B cell (primary cell): ENCODE measurements around the gene MLLT10. TPM values are rescaled to one million over a fixed set of nuclear protein-coding genes. Genes with fewer than 3 reads are reported as not detected.
A peak's percentile ranks its signal among the peaks of the same experiment; 100 is the strongest.

Experiments used
- ATAC-seq: fragments of 200-7000 bp; cut with Tn5 transposase; one replicate; pipeline ENCODE4 v1.10.0; 2021; ENCODE audit warnings: low read depth, mild to moderate bottlenecking, moderate number of reproducible peaks, moderate library complexity
- CTCF ChIA-PET: fragments of 350-600 bp; sonication (Branson Sonifier 250); formaldehyde crosslinking; loops from one replicate; lab custom pipeline; 2021; ENCODE audit warnings: antibody characterized with exemption, inconsistent platforms; lab: Charles Lee
- POLR2A ChIA-PET: fragments of 350-600 bp; sonication (Branson Sonifier 250); formaldehyde crosslinking; loops from one replicate; lab custom pipeline; 2021; ENCODE audit warnings: antibody characterized with exemption; lab: Charles Lee
- DNase-seq: peaks from one replicate; pipeline ENCODE4 v3.0.0; 2013
- H2AFZ ChIP-seq: 2 replicates; pipeline ENCODE4 v1.6.1; 2012; ENCODE audit warnings: mild to moderate bottlenecking, low read depth, low read length; ENCODE audit not compliant: insufficient read depth, poor library complexity, severe bottlenecking
- H3K27ac ChIP-seq, 2 donors: 1 replicate in 1 of 2; 2 replicates in 1 of 2; pipeline ENCODE4 v1.5.1; 2012 to 2013; ENCODE audit warnings: low read length in 2 of 2, mild to moderate bottlenecking in 2 of 2, moderate library complexity in 1 of 2
- H3K27me3 ChIP-seq, 4 experiments: fragments of 200-600 bp in 1 of 4; sonication (generic) in 1 of 4; replicated peaks in 1 of 4; 1 replicate in 2 of 4; 2 replicates in 2 of 4; pipeline versions ENCODE4 v1.6.1 to v1.7.0; 2013 to 2016; ENCODE audit warnings: low read length in 3 of 4, mild to moderate bottlenecking in 2 of 4, mixed read lengths in 1 of 4, moderate library complexity in 1 of 4; ENCODE audit not compliant: insufficient read depth in 4 of 4, control insufficient read depth in 3 of 4; ENCODE audit errors: control extremely low read depth in 1 of 4
- H3K36me3 ChIP-seq, 2 experiments: replicated peaks in 1 of 2; 1 replicate in 1 of 2; 2 replicates in 1 of 2; pipeline versions ENCODE4 v1.6.1 to v1.7.1; 2013; ENCODE audit warnings: low read length in 1 of 2; ENCODE audit not compliant: insufficient read depth in 2 of 2, control insufficient read depth in 1 of 2; ENCODE audit errors: control extremely low read depth in 1 of 2, extremely low read depth in 1 of 2
- H3K4me1 ChIP-seq, 2 donors: fragments of 200-600 bp in 1 of 2; sonication (generic) in 1 of 2; 1 replicate in 1 of 2; 2 replicates in 1 of 2; pipeline versions ENCODE4 v1.5.1 to v1.6.1; 2013 to 2017; ENCODE audit warnings: low read length in 2 of 2; ENCODE audit not compliant: control insufficient read depth in 2 of 2, insufficient read depth in 2 of 2
- H3K4me2 ChIP-seq: replicated peaks from 2 replicates; pipeline ENCODE3; 2012; ENCODE audit warnings: mild to moderate bottlenecking, low read depth, low read length; ENCODE audit not compliant: poor library complexity, severe bottlenecking
- H3K4me3 ChIP-seq, 5 experiments: fragments of 200-600 bp in 1 of 5; sonication (generic) in 1 of 5; 1 replicate in 3 of 5; 2 replicates in 2 of 5; pipeline versions ENCODE4 v1.5.1 to v1.7.0; 2011 to 2016; ENCODE audit warnings: low read length in 4 of 5, mild to moderate bottlenecking in 4 of 5, low read depth in 2 of 5, control low read depth in 1 of 5, moderate library complexity in 1 of 5; ENCODE audit not compliant: insufficient read depth in 1 of 5; ENCODE audit errors: control extremely low read depth in 1 of 5, extremely low read depth in 1 of 5
- H3K79me2 ChIP-seq: fragments of 200-600 bp; sonication (generic); one replicate; pipeline ENCODE4 v1.6.0; 2016; ENCODE audit warnings: low read length; ENCODE audit not compliant: control insufficient read depth, insufficient read depth
- H3K9ac ChIP-seq: fragments of 200-600 bp; sonication (generic); 2 replicates; pipeline ENCODE4 v1.6.1; 2017; ENCODE audit warnings: mild to moderate bottlenecking, low read length, moderate library complexity
- H3K9me3 ChIP-seq, 3 donors: one replicate each; pipeline versions ENCODE4 v1.6.1 to v1.7.1; 2013; ENCODE audit warnings: low read length in 2 of 3; ENCODE audit not compliant: control insufficient read depth in 2 of 3, insufficient read depth in 1 of 3; ENCODE audit errors: control extremely low read depth in 1 of 3
- H4K20me1 ChIP-seq: 2 replicates; pipeline ENCODE4 v1.6.0; 2012; ENCODE audit warnings: mild to moderate bottlenecking, low read length; ENCODE audit not compliant: insufficient read depth, control insufficient read depth, poor library complexity, severe bottlenecking
- H3K27ac Mint-ChIP-seq: one replicate; pipeline ENCODE4 v1.8.0; 2021; ENCODE audit warnings: mixed read lengths
- H3K27me3 Mint-ChIP-seq: one replicate; pipeline ENCODE4 v1.8.0; 2021; ENCODE audit warnings: mixed read lengths
- H3K4me1 Mint-ChIP-seq: one replicate; pipeline ENCODE4 v1.8.0; 2021; ENCODE audit warnings: mixed read lengths
- H3K4me3 Mint-ChIP-seq: one replicate; pipeline ENCODE4 v1.8.0; 2021; ENCODE audit warnings: mixed read lengths
- H3K9me3 Mint-ChIP-seq: one replicate; pipeline ENCODE4 v1.8.0; 2022; ENCODE audit warnings: mixed read lengths; ENCODE audit not compliant: insufficient read depth
- CTCF ChIP-seq: fragments of 200-600 bp; IDR thresholded peaks from one replicate; pipeline ENCODE4 v1.8.0; 2022; ENCODE audit warnings: antibody characterized with exemption, mild to moderate bottlenecking
- EZH2 ChIP-seq: IDR thresholded peaks from 2 replicates; pipeline ENCODE4 v1.6.1; 2012; ENCODE audit warnings: borderline replicate concordance, low read depth, mild to moderate bottlenecking, moderate library complexity, low read length; ENCODE audit not compliant: insufficient read depth, poor library complexity, severe bottlenecking
- WGBS: methylation state at CpG from one replicate; pipeline ENCODE4 v1.1.5; 2013; ENCODE audit warnings: missing lambda C conversion rate; ENCODE audit not compliant: insufficient coverage; 5-methylcytosine and 5-hydroxymethylcytosine counted together
- intact Hi-C: fragments of 100-400 bp; cut with micrococcal nuclease; formaldehyde crosslinking; loops from one replicate; pipeline ENCODE4 v1.10.0; 2022
- polyA plus RNA-seq: library from polyadenylated mRNA; depleted of rRNA; stranded (reverse); fragments of >200 nt; gene quantifications from 2 replicates; pipeline ENCODE4 v1.2.3, GENCODE V29; 2012
- total RNA-seq, 2 donors: library from RNA; stranded (reverse); fragments of 120-200 nt in 1 of 2; gene quantifications; 1 replicate in 1 of 2; 2 replicates in 1 of 2; pipeline versions ENCODE4 v1.2.3 to v1.2.4, GENCODE V29; 2013 to 2022

Gene MLLT10
- total and polyA plus RNA-seq, 2 donors (not counting 1 experiment from before 2014, with no cell fraction given), result 21.7 to 70.5 TPM

DNA sequence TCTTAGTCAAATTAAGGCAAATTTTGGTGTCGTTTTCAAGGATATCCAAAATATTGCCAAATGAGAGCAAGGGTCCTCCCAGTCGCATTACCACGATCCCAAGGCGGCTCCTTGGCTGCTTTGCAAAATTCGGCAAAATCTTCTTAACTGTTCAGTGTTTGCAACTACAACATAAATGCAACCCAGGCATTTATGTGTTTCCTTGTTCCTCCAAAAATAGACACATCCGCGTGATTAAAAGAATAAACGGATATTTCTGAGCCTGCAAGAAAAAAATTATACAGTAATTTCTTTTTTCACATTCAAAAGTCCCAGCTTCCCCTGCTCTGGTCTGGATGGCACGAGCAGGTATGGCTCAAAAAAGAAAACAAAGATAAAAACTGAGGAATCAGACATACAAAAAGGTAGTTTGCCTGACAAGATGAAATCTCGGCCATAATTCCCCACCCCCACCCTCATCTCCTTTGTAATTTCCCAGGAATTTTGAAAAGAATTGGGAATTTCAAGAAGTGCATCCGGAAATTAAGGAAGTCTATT, 14.6 kb upstream of the MLLT10 start:
- ChIA-PET CTCF (interaction anchor here (1.4 kb wide), 1 partner anchor 19 kb away, joined by 3 read pairs; no protein-coding TSS in a partner anchor), POLR2A (interaction anchor here (1.0 to 1.2 kb wide), 2 partner anchors 11 to 23 kb away, joined by 3 to 6 read pairs; no protein-coding TSS in a partner anchor)
- no peak overlapping the region for H3K27ac ChIP-seq
- peak overlapping the region; percentile 83 for H3K4me3 Mint-ChIP-seq
- peak overlapping the region; percentile 40 for H3K4me2 ChIP-seq
- no peak for TF ChIP-seq EZH2
- no peak for TF ChIP-seq CTCF
- WGBS, result 6% methylated on average over 5 of the region's 11 CpGs
- H3K27me3 Mint-ChIP-seq, result peaks cover 80% of the 10 kb centered on the region
- intact Hi-C loops, result no loop called here
- H3K4me1 Mint-ChIP-seq, result peaks cover 36% of the 10 kb centered on the region
- peaks cover 12% of the 10 kb centered on the region for H4K20me1 ChIP-seq
- peaks cover 0 to 79% (median 76%) of the 10 kb centered on the region in 4 experiments for H3K27me3 ChIP-seq
- DNase-seq (no peak), ATAC-seq (no peak)
- peaks cover 0 to 7% (median 0%) of the 10 kb centered on the region in 3 donors for H3K9me3 ChIP-seq
- H2AFZ ChIP-seq, result no peak overlapping the region
- peak overlapping the region; percentile 56 for H3K27ac Mint-ChIP-seq
- H3K4me3 ChIP-seq, result peak overlapping the region in 1 of 5 experiments; percentile 38
- H3K36me3 ChIP-seq, result no peaks in the 10 kb centered on the region
- H3K9ac ChIP-seq, result peak overlapping the region; percentile 7
- H3K79me2 ChIP-seq, result no peaks in the 10 kb centered on the region
- peaks cover 38 to 50% of the 10 kb centered on the region in 2 donors for H3K4me1 ChIP-seq
- no peaks in the 10 kb centered on the region for H3K9me3 Mint-ChIP-seq

DNA sequence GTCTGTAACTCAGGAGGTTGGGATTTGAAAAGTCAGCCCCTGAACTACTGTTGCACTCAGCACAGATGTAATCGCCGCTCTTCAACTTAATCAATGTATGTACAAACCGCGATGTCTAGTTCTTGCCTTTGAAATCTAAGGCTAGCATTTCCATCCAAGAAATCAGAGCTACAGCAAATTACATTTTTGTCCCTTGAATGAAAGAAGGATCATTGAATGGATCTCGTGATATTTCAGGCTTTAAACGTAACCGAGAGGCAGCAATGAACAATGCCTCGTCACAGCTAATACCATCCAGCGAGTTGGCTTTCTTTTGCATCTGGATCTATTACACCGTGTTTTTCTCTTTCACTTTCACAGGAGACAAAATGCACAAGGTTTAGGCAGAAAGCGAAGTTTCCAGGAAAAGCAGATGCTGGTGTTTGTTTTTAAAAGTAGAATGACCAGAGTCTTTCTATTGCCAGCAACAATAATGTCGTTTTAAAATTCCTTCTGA, 14.0 kb upstream of the MLLT10 start:
- Histone ChIP-seq H3K4me3 (peak overlapping the region in 2 of 5 experiments; percentile 17 to 38), H3K9me3 (peaks cover 0 to 9% (median 0%) of the 10 kb centered on the region in 3 donors), H4K20me1 (peaks cover 12% of the 10 kb centered on the region), H3K27ac (no peak overlapping the region), H3K36me3 (no peaks in the 10 kb centered on the region), H3K4me2 (peak overlapping the region; percentile 40), H3K27me3 (peaks cover 0 to 77% (median 75%) of the 10 kb centered on the region in 4 experiments), H3K79me2 (no peaks in the 10 kb centered on the region), H2AFZ (no peak overlapping the region), H3K9ac (peak overlapping the region; percentile 7), H3K4me1 (peaks cover 43 to 55% of the 10 kb centered on the region in 2 donors)
- peak overlapping the region; percentile 78 for H3K27ac Mint-ChIP-seq
- WGBS, result 10% methylated on average over 2 of the region's 12 CpGs
- H3K27me3 Mint-ChIP-seq, result peaks cover 78% of the 10 kb centered on the region
- ChIA-PET POLR2A (interaction anchor here (0.7 to 1.2 kb wide), 2 partner anchors 23 to 920 kb away, joined by 3 read pairs; no protein-coding TSS in a partner anchor), CTCF (interaction anchor here (0.7 to 3.1 kb wide), 3 partner anchors 13 to 24 kb away, joined by 3 to 14 read pairs (median 4); partner anchors contain the start of gene MLLT10)
- H3K9me3 Mint-ChIP-seq, result no peaks in the 10 kb centered on the region
- ATAC-seq (no peak), DNase-seq (peak; percentile 61)
- intact Hi-C loops, result no loop called here
- peaks cover 42% of the 10 kb centered on the region for H3K4me1 Mint-ChIP-seq
- H3K4me3 Mint-ChIP-seq, result peak overlapping the region; percentile 83
- TF ChIP-seq EZH2 (no peak), CTCF (no peak)
